ENCODE measurements around the gene FBXO38.
A peak's percentile ranks its signal among the peaks of the same experiment; 100 is the strongest.

FBXO38 gene

GRCh38 chr5:148477429-148477828, 93.7 kb downstream of the FBXO38 start:
- no peak for DNase-seq

- DNase-seq = no peak
These were observed 98.4 kb downstream of the FBXO38 start for GRCh38 chr5:148482196-148482595.

GRCh38 chr5:148482697-148483462, 99.1 kb downstream of the FBXO38 start:
- DNase-seq = peak; percentile 29

GRCh38 chr5:148483750-148484149, 100.0 kb downstream of the FBXO38 start:
- no peak for DNase-seq

GRCh38 chr5:148484651-148485050, 100.9 kb downstream of the FBXO38 start:
- DNase-seq = no peak

- DNase-seq = no peak
These were observed 102.7 kb downstream of the FBXO38 start for GRCh38 chr5:148486456-148486855.

GRCh38 chr5:148488757-148489156, 105.0 kb downstream of the FBXO38 start:
- no peak for DNase-seq

- DNase-seq = no peak
These were observed 107.4 kb downstream of the FBXO38 start for GRCh38 chr5:148491015-148491792.

- DNase-seq = no peak
These were observed 108.0 kb downstream of the FBXO38 start for GRCh38 chr5:148491793-148492184.

- DNase-seq = no peak
These were observed 108.6 kb downstream of the FBXO38 start for GRCh38 chr5:148492351-148492750.
